NCI-H2107 (cell line): ENCODE data around the gene RPL7L1.
"Not testable (repeated sequence)": the region's sequence is repeated elsewhere in the genome, so short reads cannot be mapped to it uniquely, and the experiment has no call there.

ENCODE experiments used
- DNase-seq: peaks from one replicate; lab custom pipeline; 2025; lab: John Stamatoyannopoulos, UW

Gene RPL7L1

GRCh38 chr6:42879372-42880239, at the start of gene RPL7L1:
TSS of gene RPL7L1 (plus strand) at chr6:42879616. CDS start at chr6:42879911, 295 bp downstream.
- peak; percentile 27 for DNase-seq

GRCh38 chr6:42831237-42831636, 48.2 kb upstream of the RPL7L1 start:
- DNase-seq = no peak

- no peak for DNase-seq
These were observed 45.4 kb upstream of the RPL7L1 start for GRCh38 chr6:42834056-42834455.

- DNase-seq = no peak
These were observed 37.4 kb upstream of the RPL7L1 start for GRCh38 chr6:42841844-42842584.

GRCh38 chr6:42845327-42845694, 34.1 kb upstream of the RPL7L1 start:
- DNase-seq = no peak

- no peak for DNase-seq
These were observed 32.9 kb upstream of the RPL7L1 start for GRCh38 chr6:42846505-42846904.

- no peak for DNase-seq
These were observed 30.7 kb upstream of the RPL7L1 start for GRCh38 chr6:42848700-42849099.

GRCh38 chr6:42851599-42851998, 27.8 kb upstream of the RPL7L1 start:
- DNase-seq = no peak

- DNase-seq = no peak
These were observed 19.4 kb upstream of the RPL7L1 start for GRCh38 chr6:42860036-42860435.

- DNase-seq = no peak
These were observed 18.9 kb upstream of the RPL7L1 start for GRCh38 chr6:42860481-42860880.

GRCh38 chr6:42864602-42865001, 14.8 kb upstream of the RPL7L1 start:
- no peak for DNase-seq

GRCh38 chr6:42870145-42870936, 9.1 kb upstream of the RPL7L1 start:
- DNase-seq = no peak

- no peak for DNase-seq
These were observed 7.7 kb upstream of the RPL7L1 start for GRCh38 chr6:42871711-42872110.

- no peak for DNase-seq
These were observed 6.1 kb upstream of the RPL7L1 start for GRCh38 chr6:42873313-42873712.

- DNase-seq = no peak
These were observed 1.7 kb upstream of the RPL7L1 start for GRCh38 chr6:42877695-42878094.

GRCh38 chr6:42880240-42880817, 913 bp downstream of the RPL7L1 start:
- not testable (repeated sequence) for DNase-seq

- DNase-seq = not testable (repeated sequence)
These were observed 1.5 kb downstream of the RPL7L1 start for GRCh38 chr6:42880871-42881270.

- DNase-seq = no peak
These were observed 6.3 kb downstream of the RPL7L1 start for GRCh38 chr6:42885702-42886101.

- not testable (repeated sequence) for DNase-seq
These were observed 8.8 kb downstream of the RPL7L1 start for GRCh38 chr6:42888201-42888600.

GRCh38 chr6:42889815-42890214, 10.4 kb downstream of the RPL7L1 start:
- no peak for DNase-seq

- DNase-seq = peak; percentile 62
These were observed 11.1 kb downstream of the RPL7L1 start for GRCh38 chr6:42890311-42891198.
